H9 (cell line): ENCODE data around the gene ZNF44. TPM values are rescaled to one million over a fixed set of nuclear protein-coding genes. Genes with fewer than 3 reads are reported as not detected.

Source experiments
- DNase-seq: peaks from one replicate; pipeline ENCODE4 v3.0.0-alpha.2; 2017
- H2AFZ ChIP-seq: one replicate; pipeline ENCODE4 v1.6.1; 2013; ENCODE audit warnings: mild to moderate bottlenecking, low read length, control low read depth, moderate library complexity
- H2AK5ac ChIP-seq: 2 replicates; pipeline ENCODE4 v1.6.1; 2013; ENCODE audit warnings: low read length, control low read depth, mixed read lengths; ENCODE audit not compliant: insufficient read length
- H2BK120ac ChIP-seq: one replicate; pipeline ENCODE4 v1.6.1; 2013; ENCODE audit warnings: low read depth, mild to moderate bottlenecking, low read length, control low read depth, inconsistent platforms; ENCODE audit not compliant: poor library complexity, severe bottlenecking
- H2BK12ac ChIP-seq: 2 replicates; pipeline ENCODE4 v1.6.1; 2013; ENCODE audit warnings: low read length, control low read depth, mixed read lengths, low read depth; ENCODE audit not compliant: insufficient read length
- H2BK15ac ChIP-seq: 2 replicates; pipeline ENCODE4 v1.6.1; 2013; ENCODE audit warnings: low read depth, low read length, control low read depth
- H2BK20ac ChIP-seq: one replicate; pipeline ENCODE4 v1.6.1; 2013; ENCODE audit warnings: low read depth, mild to moderate bottlenecking, low read length, control low read depth, inconsistent platforms; ENCODE audit not compliant: poor library complexity, severe bottlenecking
- H2BK5ac ChIP-seq: 2 replicates; pipeline ENCODE4 v1.6.1; 2013; ENCODE audit warnings: low read length, control low read depth, mixed read lengths; ENCODE audit not compliant: insufficient read length
- H3K14ac ChIP-seq: 2 replicates; pipeline ENCODE4 v1.6.1; 2013; ENCODE audit warnings: low read length, control low read depth; ENCODE audit not compliant: insufficient read depth
- H3K18ac ChIP-seq: 2 replicates; pipeline ENCODE4 v1.6.1; 2013; ENCODE audit warnings: low read depth, mild to moderate bottlenecking, mixed read lengths, low read length, control low read depth; ENCODE audit not compliant: insufficient read length
- H3K23ac ChIP-seq: 2 replicates; pipeline ENCODE4 v1.6.1; 2013; ENCODE audit warnings: low read length, control low read depth, mixed read lengths, low read depth; ENCODE audit not compliant: insufficient read length
- H3K23me2 ChIP-seq: 2 replicates; pipeline ENCODE4 v1.6.1; 2013; ENCODE audit warnings: low read depth, mild to moderate bottlenecking, mixed read lengths, low read length, control low read depth; ENCODE audit not compliant: insufficient read length, poor library complexity, severe bottlenecking
- H3K27ac ChIP-seq: 2 replicates; pipeline ENCODE4 v1.5.1; 2013; ENCODE audit warnings: low read length, control low read depth, mixed read lengths, low read depth; ENCODE audit not compliant: insufficient read length
- H3K27me3 ChIP-seq: 2 replicates; pipeline ENCODE4 v1.6.1; 2013; ENCODE audit warnings: low read length, control low read depth, inconsistent platforms; ENCODE audit not compliant: insufficient read depth
- H3K4ac ChIP-seq: 2 replicates; pipeline ENCODE4 v1.6.1; 2013; ENCODE audit warnings: low read depth, mild to moderate bottlenecking, control low read depth, inconsistent platforms, low read length, moderate library complexity
- H3K4me1 ChIP-seq: 2 replicates; pipeline ENCODE4 v1.6.1; 2013; ENCODE audit warnings: low read length, control low read depth, inconsistent platforms; ENCODE audit not compliant: insufficient read depth
- H3K4me2 ChIP-seq: 2 replicates; pipeline ENCODE4 v1.6.1; 2013; ENCODE audit warnings: low read length, control low read depth, mixed read lengths; ENCODE audit not compliant: insufficient read length, insufficient read depth
- H3K56ac ChIP-seq: 2 replicates; pipeline ENCODE4 v1.6.1; 2013; ENCODE audit warnings: low read depth, mild to moderate bottlenecking, mixed read lengths, low read length, control low read depth; ENCODE audit not compliant: insufficient read length
- H3K79me1 ChIP-seq: 2 replicates; pipeline ENCODE4 v1.6.1; 2013; ENCODE audit warnings: low read depth, mild to moderate bottlenecking, moderate library complexity, low read length, control low read depth, inconsistent platforms; ENCODE audit not compliant: insufficient read depth, poor library complexity, severe bottlenecking
- H3K79me2 ChIP-seq: 2 replicates; pipeline ENCODE4 v1.6.1; 2013; ENCODE audit warnings: low read length, control low read depth, inconsistent platforms; ENCODE audit not compliant: insufficient read depth
- H3K9ac ChIP-seq: 2 replicates; pipeline ENCODE4 v1.6.1; 2013; ENCODE audit warnings: low read length, control low read depth, mixed read lengths; ENCODE audit not compliant: insufficient read length; ENCODE audit errors: extremely low read depth
- H3K9me3 ChIP-seq: one replicate; pipeline ENCODE4 v1.6.1; 2013; ENCODE audit warnings: low read depth, low read length, inconsistent platforms; ENCODE audit not compliant: control insufficient read depth
- H3T11ph ChIP-seq: one replicate; pipeline ENCODE4 v1.6.1; 2013; ENCODE audit warnings: mild to moderate bottlenecking, low read length, control low read depth, inconsistent platforms
- H4K20me1 ChIP-seq: one replicate; pipeline ENCODE4 v1.6.1; 2013; ENCODE audit not compliant: control insufficient read depth, insufficient read length, insufficient read depth
- H4K5ac ChIP-seq: 2 replicates; pipeline ENCODE4 v1.6.1; 2013; ENCODE audit warnings: low read depth, mild to moderate bottlenecking, mixed read lengths, low read length, control low read depth; ENCODE audit not compliant: insufficient read length
- H4K8ac ChIP-seq: replicated peaks from 2 replicates; pipeline ENCODE4 v1.6.1; 2013; ENCODE audit warnings: low read length, control low read depth, mixed read lengths, low read depth; ENCODE audit not compliant: insufficient read length
- H4K91ac ChIP-seq: 2 replicates; pipeline ENCODE4 v1.6.1; 2013; ENCODE audit warnings: low read depth, mild to moderate bottlenecking, moderate library complexity, mixed read lengths, low read length, control low read depth; ENCODE audit not compliant: insufficient read length
- H3K27ac Mint-ChIP-seq, 3 experiments: 2 replicates in 2 of 3; 3 replicates in 1 of 3; pipeline ENCODE4 v1.8.0; 2020 to 2021; ENCODE audit warnings: mixed read lengths in 3 of 3, mild to moderate bottlenecking in 1 of 3, moderate library complexity in 1 of 3
- H3K27me3 Mint-ChIP-seq: 2 replicates; pipeline ENCODE4 v1.8.0; 2021; ENCODE audit warnings: low read depth, mild to moderate bottlenecking, moderate library complexity, mixed read lengths
- H3K36me3 Mint-ChIP-seq, 3 experiments: 2 replicates in 2 of 3; 3 replicates in 1 of 3; pipeline ENCODE4 v1.8.0; 2020 to 2021; ENCODE audit warnings: low read depth in 3 of 3, mixed read lengths in 3 of 3; ENCODE audit not compliant: insufficient read depth in 1 of 3
- H3K4me1 Mint-ChIP-seq, 2 experiments: 2 replicates each; pipeline ENCODE4 v1.8.0; 2020; ENCODE audit warnings: mixed read lengths in 2 of 2
- H3K4me3 Mint-ChIP-seq, 2 experiments: 2 replicates in 1 of 2; 3 replicates in 1 of 2; pipeline ENCODE4 v1.8.0; 2020 to 2021; ENCODE audit warnings: mild to moderate bottlenecking in 2 of 2, mixed read lengths in 2 of 2, moderate library complexity in 1 of 2
- H3K9me3 Mint-ChIP-seq, 2 experiments: 2 replicates in 1 of 2; 3 replicates in 1 of 2; pipeline ENCODE4 v1.8.0; 2020; ENCODE audit warnings: mild to moderate bottlenecking in 2 of 2, mixed read lengths in 2 of 2, moderate library complexity in 1 of 2
- CTCF ChIP-seq: fragments of 200-600 bp; sonication (generic); conservative IDR thresholded peaks from 3 replicates; pipeline ENCODE4 v1.8.0; 2021; ENCODE audit warnings: antibody characterized with exemption, mild to moderate bottlenecking
- WGBS: extraction: QIAGEN DNeasy Blood & Tissue Kit; methylation state at CpG from one replicate; pipeline ENCODE4 v1.1.7; 2013; ENCODE audit warnings: missing lambda C conversion rate, low lambda C conversion rate, mixed read lengths; ENCODE audit not compliant: insufficient read length; ENCODE audit errors: extremely low coverage; 5-methylcytosine and 5-hydroxymethylcytosine counted together
- total RNA-seq: library from RNA; stranded (reverse); gene quantifications from 2 replicates; pipeline ENCODE4 v1.2.1, GENCODE V29; 2021

The ZNF44 gene
- total RNA-seq, 1 experiment from 2014 or later = 6.9 TPM

- DNase-seq = no peak
- no peak overlapping the region for H3K4ac ChIP-seq
- no peak overlapping the region for H3K56ac ChIP-seq
- no peaks in the 10 kb centered on the region; the same call in 1 of the 2 replicates for H3K79me2 ChIP-seq
- Mint-ChIP-seq H3K27ac (no peak overlapping the region; a peak in 2 of 7 replicates), H3K4me1 (peaks cover 6 to 9% of the 10 kb centered on the region in 2 experiments), H3K9me3 (peaks cover 8 to 22% of the 10 kb centered on the region in 2 experiments; a peak in 4 of 5 replicates), H3K27me3 (no peaks in the 10 kb centered on the region), H3K4me3 (no peak overlapping the region; a peak in 1 of 5 replicates), H3K36me3 (peaks cover 15 to 29% (median 22%) of the 10 kb centered on the region in 3 experiments)
- H2BK20ac ChIP-seq = no peak overlapping the region
- H2BK12ac ChIP-seq = no peak overlapping the region
- no peak overlapping the region for H3K27ac ChIP-seq
- H3K9ac ChIP-seq = no peak overlapping the region
- H3K23me2 ChIP-seq = peaks cover 10% of the 10 kb centered on the region
- no peak overlapping the region for H2BK120ac ChIP-seq
- no peak overlapping the region for H2BK5ac ChIP-seq
- H2AFZ ChIP-seq = no peak overlapping the region
- no peak overlapping the region for H3K14ac ChIP-seq
- H4K5ac ChIP-seq = no peak overlapping the region
- H2AK5ac ChIP-seq = no peak overlapping the region
- no peak overlapping the region for H4K8ac ChIP-seq
- no peak overlapping the region for H3T11ph ChIP-seq
- H3K4me1 ChIP-seq = no peaks in the 10 kb centered on the region
- H3K9me3 ChIP-seq = no peaks in the 10 kb centered on the region
- no peak overlapping the region for H3K4me2 ChIP-seq
- H2BK15ac ChIP-seq = no peak overlapping the region
- H3K18ac ChIP-seq = no peak overlapping the region
- no peak overlapping the region for H3K23ac ChIP-seq
- no peaks in the 10 kb centered on the region for H3K79me1 ChIP-seq
- WGBS = no CpG with 5 or more reads among the region's 7 CpGs
- TF ChIP-seq CTCF = no peak
- no peaks in the 10 kb centered on the region for H3K27me3 ChIP-seq
- H4K91ac ChIP-seq = no peak overlapping the region
- H4K20me1 ChIP-seq = no peaks in the 10 kb centered on the region
Observed at GRCh38 chr19:12289790-12290065, 5.0 kb downstream of the ZNF44 start.
